Memory B cell (primary cell): ENCODE data around the gene CLASRP.

ENCODE experiments used
- ATAC-seq: fragments of 150-1000 bp; cut with Tn5 transposase; 2 replicates; pipeline ENCODE4 v1.10.0; 2021; ENCODE audit warnings: low read depth, mild to moderate bottlenecking, moderate library complexity
- DNase-seq, 2 donors: peaks; one replicate each; pipeline ENCODE4 v3.0.0; 2022; ENCODE audit warnings: low spot score in 2 of 2
- H3K27ac Mint-ChIP-seq: one replicate; pipeline ENCODE4 v1.8.0; 2022; ENCODE audit warnings: mild to moderate bottlenecking, moderate library complexity, mixed read lengths
- H3K27me3 Mint-ChIP-seq: one replicate; pipeline ENCODE4 v1.8.0; 2022; ENCODE audit warnings: mixed read lengths
- H3K36me3 Mint-ChIP-seq: one replicate; pipeline ENCODE4 v1.8.0; 2022; ENCODE audit warnings: mild to moderate bottlenecking, mixed read lengths
- H3K4me1 Mint-ChIP-seq: one replicate; pipeline ENCODE4 v1.8.0; 2022; ENCODE audit warnings: mixed read lengths
- H3K4me3 Mint-ChIP-seq: one replicate; pipeline ENCODE4 v1.8.0; 2022; ENCODE audit warnings: mild to moderate bottlenecking, moderate library complexity, mixed read lengths
- H3K9me3 Mint-ChIP-seq: one replicate; pipeline ENCODE4 v1.8.0; 2022; ENCODE audit warnings: mixed read lengths

CLASRP gene

DNA sequence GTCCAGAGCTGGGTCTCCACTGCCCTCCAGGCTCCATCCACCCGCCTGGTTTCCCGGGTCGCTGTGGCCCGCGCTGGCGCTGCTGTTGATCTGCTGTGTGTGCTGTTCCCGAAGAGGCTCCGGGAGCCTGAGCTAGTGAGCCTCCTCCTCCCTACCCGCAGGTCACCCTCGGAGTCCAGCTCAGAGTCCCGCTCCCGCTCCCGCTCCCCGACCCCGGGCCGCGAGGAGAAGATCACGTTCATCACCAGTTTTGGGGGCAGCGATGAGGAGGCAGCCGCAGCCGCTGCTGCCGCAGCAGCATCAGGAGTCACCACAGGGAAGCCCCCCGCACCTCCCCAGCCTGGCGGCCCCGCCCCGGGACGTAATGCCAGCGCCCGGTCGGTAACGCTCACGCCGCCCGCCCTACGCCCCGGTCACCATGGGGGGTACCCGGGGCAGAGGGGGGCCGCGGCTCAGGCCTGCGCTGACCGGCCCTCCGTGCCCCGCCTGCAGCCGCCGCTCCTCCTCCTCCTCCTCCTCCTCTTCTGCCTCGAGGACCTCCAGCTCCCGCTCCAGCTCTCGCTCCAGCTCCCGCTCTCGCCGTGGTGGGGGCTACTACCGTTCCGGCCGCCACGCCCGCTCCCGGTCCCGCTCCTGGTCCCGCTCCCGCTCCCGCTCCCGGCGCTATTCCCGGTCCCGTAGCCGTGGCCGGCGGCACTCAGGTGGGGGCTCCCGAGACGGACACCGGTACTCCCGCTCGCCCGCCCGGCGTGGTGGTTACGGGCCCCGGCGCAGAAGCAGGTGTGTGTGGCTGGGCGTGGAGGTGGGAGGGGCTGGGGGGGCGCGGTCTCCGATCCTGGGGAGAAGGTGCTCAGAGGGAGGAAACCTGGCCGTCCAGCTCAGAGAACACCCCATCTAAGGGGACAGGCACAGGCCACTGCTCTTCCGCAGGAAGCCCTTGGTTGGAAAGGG, 25.3 kb downstream of the CLASRP start:
- no peak for ATAC-seq
- Mint-ChIP-seq H3K4me1 (peaks cover 12% of the 10 kb centered on the region), H3K4me3 (no peak overlapping the region), H3K36me3 (peaks cover 30% of the 10 kb centered on the region), H3K27me3 (no peaks in the 10 kb centered on the region), H3K9me3 (no peaks in the 10 kb centered on the region), H3K27ac (no peak overlapping the region)
- no peak for DNase-seq

DNA sequence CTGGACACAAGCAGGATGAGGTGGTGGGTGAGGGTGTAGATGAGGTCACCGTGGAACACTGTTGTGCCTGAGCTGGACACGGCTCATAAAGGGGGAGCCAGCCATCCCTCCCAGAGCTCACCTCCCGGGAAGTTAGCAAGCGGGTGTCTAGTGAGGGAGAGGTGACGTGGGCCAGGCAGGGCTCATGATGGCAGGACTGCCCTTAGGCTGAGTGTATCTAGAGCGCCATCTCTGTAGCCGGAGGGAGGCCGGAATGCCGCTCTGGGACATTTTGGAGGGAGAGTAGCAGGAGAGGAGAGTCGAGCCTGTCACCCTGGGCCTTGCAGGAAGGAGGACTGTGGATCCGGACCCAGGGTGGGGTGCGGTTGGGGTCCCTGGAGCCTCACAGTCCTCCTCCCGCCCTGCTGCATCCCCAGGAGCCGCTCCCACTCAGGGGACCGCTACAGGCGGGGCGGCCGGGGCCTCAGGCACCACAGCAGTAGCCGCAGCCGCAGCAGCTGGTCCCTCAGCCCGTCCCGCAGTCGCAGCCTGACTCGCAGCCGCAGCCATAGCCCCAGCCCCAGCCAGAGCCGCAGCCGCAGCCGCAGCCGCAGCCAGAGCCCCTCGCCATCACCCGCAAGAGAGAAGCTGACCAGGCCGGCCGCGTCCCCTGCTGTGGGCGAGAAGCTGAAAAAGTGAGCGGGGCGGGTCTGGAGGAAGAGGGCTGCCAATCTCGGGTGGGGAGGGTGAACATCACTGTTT, 28.2 kb downstream of the CLASRP start:
- ATAC-seq (no peak), DNase-seq (no peak)
- Mint-ChIP-seq H3K36me3 (peaks cover 23% of the 10 kb centered on the region), H3K27me3 (no peaks in the 10 kb centered on the region), H3K4me3 (no peak overlapping the region), H3K27ac (no peak overlapping the region), H3K9me3 (no peaks in the 10 kb centered on the region), H3K4me1 (peaks cover 5% of the 10 kb centered on the region)

DNA sequence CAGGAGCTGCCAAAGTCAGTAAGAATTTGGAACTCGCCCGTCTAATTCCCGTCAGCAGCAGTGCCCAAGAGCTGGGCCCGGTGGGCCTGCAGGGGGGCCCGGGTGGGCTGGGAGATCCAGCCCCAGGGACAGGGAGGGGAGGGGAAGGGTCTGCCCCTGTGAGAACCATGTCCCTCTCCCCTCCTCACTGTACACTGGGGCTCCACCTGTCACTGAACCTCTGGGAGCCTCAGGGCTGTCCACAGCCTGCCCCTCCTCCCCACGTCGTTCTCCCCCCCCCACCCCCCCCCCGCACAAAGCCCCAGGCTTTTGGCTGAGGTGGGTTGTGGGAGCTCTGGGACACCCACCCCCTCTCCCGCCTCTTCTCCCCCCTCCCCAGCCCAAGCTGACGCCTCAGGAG, 29.2 kb downstream of the CLASRP start:
- peaks cover 22% of the 10 kb centered on the region for H3K36me3 Mint-ChIP-seq
- no peak overlapping the region for H3K27ac Mint-ChIP-seq
- peaks cover 11% of the 10 kb centered on the region for H3K4me1 Mint-ChIP-seq
- no peaks in the 10 kb centered on the region for H3K9me3 Mint-ChIP-seq
- no peak overlapping the region for H3K4me3 Mint-ChIP-seq
- DNase-seq: no peak
- H3K27me3 Mint-ChIP-seq: no peaks in the 10 kb centered on the region
- ATAC-seq: no peak

DNA sequence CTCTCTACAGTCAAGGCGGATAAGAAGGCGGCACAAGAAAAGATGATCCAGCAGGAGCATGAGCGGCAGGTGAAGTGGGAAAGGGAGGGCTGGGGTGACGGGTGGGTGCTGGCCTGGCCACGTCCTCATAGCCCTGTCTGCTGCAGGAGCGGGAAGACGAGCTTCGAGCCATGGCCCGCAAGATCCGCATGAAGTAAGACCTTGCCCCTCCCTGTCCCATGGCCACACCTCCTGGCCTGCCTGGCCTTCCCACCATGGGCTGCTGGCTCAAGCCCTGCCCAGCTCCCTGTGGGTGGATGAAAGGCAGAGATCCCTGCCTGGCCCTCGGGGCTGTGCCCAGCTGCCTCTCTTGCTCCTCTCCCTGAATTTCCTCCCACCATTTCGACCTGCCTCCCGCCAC, 30.2 kb downstream of the CLASRP start:
- no peaks in the 10 kb centered on the region for H3K9me3 Mint-ChIP-seq
- DNase-seq: no peak
- H3K4me1 Mint-ChIP-seq: peaks cover 12% of the 10 kb centered on the region
- no peaks in the 10 kb centered on the region for H3K27me3 Mint-ChIP-seq
- peaks cover 22% of the 10 kb centered on the region for H3K36me3 Mint-ChIP-seq
- H3K4me3 Mint-ChIP-seq: no peak overlapping the region
- peak overlapping the region; percentile 37 for H3K27ac Mint-ChIP-seq
- no peak for ATAC-seq

DNA sequence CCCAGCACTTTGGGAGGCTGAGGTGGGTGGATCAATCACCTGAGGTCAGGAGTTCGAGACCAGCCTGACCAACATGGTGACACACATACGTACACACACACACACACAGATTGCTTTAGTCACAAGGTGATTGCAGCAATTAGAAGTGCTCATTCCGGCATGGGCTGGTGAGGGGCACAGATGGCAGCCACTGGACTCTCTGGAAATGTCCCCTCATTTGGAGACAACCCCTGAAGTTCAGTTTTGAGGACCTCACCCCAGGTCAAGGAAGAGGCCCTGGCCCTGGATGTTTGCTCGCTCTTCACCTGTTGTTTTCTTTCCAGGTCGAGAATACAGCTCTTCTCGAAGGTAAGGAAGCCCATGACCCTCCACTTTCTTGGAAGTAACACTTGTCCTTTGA, 31.4 kb downstream of the CLASRP start:
- Mint-ChIP-seq H3K36me3 (peaks cover 21% of the 10 kb centered on the region), H3K27ac (peak overlapping the region; percentile 37), H3K4me1 (peaks cover 16% of the 10 kb centered on the region), H3K9me3 (no peaks in the 10 kb centered on the region), H3K4me3 (no peak overlapping the region), H3K27me3 (no peaks in the 10 kb centered on the region)
- ATAC-seq: no peak
- no peak for DNase-seq

DNA sequence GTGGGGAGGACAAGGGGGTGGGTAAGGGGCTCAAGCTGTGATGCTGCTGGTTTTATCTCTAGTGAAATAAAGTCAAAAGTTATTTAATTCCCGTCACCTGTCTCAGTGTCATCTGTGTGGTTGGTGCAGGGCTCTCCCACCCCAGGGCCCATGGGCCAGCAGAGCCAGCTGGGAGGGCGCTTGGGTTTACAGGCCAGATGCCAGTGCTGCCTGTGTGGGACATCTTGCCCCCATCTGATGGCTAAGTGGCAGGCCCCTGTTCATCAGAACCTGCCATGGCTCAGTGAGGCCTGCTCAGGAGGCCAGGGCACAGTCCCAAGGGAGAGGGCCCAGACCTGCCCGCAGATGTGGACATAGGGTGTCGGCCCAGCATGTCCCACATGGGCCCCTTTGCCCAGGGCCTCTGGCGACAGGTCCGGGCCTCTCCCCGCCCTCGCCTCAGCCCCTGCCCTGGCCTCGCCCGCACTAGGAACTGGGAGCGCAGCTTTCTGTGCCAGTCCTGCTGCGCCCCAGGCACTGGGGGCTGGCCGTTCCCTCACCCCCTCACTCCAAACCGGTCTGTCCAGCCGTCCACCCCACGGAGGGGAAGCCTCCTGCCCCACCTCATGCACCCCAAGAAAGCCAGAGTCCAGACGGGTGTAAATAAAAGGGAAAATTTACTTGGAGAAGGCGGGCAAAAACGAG, 32.2 kb downstream of the CLASRP start:
- DNase-seq: no peak
- peak overlapping the region; percentile 31 for H3K27ac Mint-ChIP-seq
- peaks cover 21% of the 10 kb centered on the region for H3K36me3 Mint-ChIP-seq
- no peaks in the 10 kb centered on the region for H3K9me3 Mint-ChIP-seq
- H3K4me3 Mint-ChIP-seq: no peak overlapping the region
- H3K27me3 Mint-ChIP-seq: no peaks in the 10 kb centered on the region
- H3K4me1 Mint-ChIP-seq: peaks cover 16% of the 10 kb centered on the region
- no peak for ATAC-seq

DNA sequence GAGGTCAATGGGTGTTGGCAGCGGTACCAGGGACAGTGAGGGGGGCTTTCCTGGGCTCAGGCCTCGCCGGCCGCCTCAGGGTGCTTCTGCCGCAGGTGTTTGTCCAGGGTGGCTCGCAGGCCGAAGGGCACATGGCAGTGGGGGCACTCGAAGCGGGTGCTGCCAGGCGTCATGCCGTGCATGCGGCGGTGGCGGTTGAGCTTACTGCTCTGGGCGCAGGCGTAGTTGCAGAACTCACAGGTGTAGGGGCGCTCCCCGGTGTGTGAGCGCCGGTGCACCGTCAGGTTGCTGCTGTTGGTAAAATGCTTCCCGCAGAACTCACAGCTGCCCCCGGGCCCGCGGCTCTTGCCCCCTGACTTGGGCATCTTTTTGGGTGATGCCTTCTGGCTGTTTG, 32.7 kb downstream of the CLASRP start:
- H3K9me3 Mint-ChIP-seq: no peaks in the 10 kb centered on the region
- H3K27me3 Mint-ChIP-seq: no peaks in the 10 kb centered on the region
- H3K4me1 Mint-ChIP-seq: peaks cover 17% of the 10 kb centered on the region
- DNase-seq (no peak), ATAC-seq (no peak)
- H3K36me3 Mint-ChIP-seq: peaks cover 21% of the 10 kb centered on the region
- H3K27ac Mint-ChIP-seq: no peak overlapping the region
- H3K4me3 Mint-ChIP-seq: no peak overlapping the region

DNA sequence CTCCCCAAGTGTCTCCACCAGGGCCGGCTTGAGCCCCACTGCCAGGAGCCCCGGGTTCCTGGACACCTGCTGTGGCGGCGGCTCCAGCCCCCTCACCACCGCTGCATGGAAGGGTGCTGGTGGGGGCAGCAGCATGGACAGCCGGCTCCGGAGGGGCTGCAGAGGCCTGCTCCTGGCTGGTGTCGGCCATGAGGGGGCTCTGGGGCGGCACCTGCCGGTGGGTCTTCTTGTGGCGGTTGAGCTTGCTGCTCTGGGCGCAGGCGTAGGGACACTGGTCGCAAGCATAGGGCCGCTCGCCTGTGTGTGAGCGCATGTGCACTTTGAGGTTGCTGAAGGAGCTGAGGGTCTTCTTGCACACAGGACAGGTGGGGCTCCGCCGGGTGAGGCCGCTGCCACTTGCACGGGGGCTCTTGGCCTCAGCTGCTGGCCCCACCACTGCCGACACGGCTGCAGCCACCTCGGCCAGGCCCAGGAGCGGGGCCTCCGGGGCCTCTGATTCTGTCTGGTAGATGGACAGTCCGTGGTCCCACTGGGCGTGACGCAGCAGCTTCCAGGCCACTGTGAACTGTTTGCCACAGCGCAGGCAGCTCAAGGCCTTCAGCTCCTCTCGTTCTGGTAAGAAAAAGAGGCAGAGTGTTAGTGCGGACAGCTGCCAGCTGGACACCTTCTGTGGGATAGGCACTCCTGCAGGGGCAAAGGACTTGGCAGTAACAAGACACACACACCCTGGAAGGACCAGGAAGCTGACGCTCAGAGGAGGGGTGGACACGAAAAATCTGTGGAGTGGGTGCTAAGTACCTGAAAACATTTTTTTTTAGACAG, 33.3 kb downstream of the CLASRP start:
- ATAC-seq (no peak), DNase-seq (no peak)
- Mint-ChIP-seq H3K4me3 (no peak overlapping the region), H3K4me1 (peaks cover 23% of the 10 kb centered on the region), H3K27ac (peak overlapping the region; percentile 24), H3K27me3 (no peaks in the 10 kb centered on the region), H3K9me3 (no peaks in the 10 kb centered on the region), H3K36me3 (peaks cover 16% of the 10 kb centered on the region)

DNA sequence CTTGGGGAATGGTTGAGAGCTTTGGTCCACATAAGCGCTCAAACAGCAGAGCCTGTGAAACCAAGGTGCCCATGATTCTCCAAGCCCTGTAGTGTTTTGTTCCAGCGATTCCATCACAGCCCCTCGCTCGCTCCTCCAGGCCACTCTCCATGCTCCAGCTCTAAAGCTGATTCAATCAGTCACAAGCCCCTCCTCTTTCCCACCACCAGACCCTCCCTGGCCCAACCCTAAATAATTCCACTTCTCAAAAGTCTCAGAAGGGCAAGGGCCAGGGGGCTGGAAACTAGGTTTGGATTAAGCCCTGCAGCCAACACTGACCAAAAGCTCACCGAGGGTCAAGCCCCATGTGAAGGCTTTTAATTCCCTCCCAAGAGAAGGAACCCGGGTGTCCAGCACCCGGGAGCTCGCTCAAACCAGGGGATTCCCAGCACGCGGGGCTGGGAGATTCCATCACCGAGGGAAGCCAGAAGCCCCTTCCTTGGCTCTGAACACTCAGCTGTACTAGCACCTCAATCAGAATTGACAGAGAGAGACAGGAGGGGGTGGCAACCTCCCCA, 36.0 kb downstream of the CLASRP start:
- H3K9me3 Mint-ChIP-seq: no peaks in the 10 kb centered on the region
- no peaks in the 10 kb centered on the region for H3K27me3 Mint-ChIP-seq
- H3K4me1 Mint-ChIP-seq: peaks cover 28% of the 10 kb centered on the region
- ATAC-seq (no peak), DNase-seq (no peak)
- H3K27ac Mint-ChIP-seq: peak overlapping the region; percentile 89
- peaks cover 8% of the 10 kb centered on the region for H3K36me3 Mint-ChIP-seq
- H3K4me3 Mint-ChIP-seq: peak overlapping the region; percentile 96

DNA sequence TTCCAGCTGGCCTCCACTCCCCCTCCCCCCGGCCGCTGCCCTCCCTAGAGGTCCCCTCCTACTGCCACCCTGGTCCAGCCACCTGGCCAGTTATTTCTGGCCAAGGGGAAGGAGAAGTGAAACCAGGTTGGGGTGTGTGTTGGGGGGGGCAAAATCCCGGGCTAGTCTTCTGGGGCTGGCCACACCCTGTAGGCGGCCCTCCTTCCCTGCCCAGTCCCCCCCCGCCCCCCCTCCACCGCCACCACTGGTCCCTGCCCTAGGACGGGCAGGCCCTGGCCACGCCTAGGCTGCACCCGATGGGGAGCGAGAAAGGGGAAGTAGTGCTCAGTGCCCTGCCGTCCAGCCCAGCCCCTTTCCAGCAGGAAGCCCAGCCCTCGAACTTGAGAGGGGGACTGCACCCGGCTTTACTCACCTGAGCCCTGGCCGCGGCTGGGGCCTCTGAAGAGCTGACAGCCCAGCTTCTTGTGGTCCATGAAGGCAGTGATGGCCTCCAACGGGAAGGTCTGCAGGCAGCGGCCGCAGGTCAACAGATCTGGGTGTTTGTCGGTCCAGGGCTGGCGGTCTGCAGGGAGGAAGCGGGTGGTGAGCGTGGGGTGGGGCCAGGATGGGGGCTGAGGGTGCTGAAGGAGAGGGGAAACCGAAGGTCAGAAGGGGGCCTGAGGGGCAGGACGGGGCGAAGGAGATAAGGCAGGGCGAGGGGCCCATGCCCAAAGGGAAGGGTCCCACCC, 36.6 kb downstream of the CLASRP start:
- ATAC-seq (peak; percentile 61), DNase-seq (peak; percentile 64 to 74)
- Mint-ChIP-seq H3K4me1 (peaks cover 29% of the 10 kb centered on the region), H3K4me3 (peak overlapping the region; percentile 96), H3K36me3 (peaks cover 8% of the 10 kb centered on the region), H3K27ac (peak overlapping the region; percentile 89), H3K27me3 (no peaks in the 10 kb centered on the region), H3K9me3 (no peaks in the 10 kb centered on the region)

DNA sequence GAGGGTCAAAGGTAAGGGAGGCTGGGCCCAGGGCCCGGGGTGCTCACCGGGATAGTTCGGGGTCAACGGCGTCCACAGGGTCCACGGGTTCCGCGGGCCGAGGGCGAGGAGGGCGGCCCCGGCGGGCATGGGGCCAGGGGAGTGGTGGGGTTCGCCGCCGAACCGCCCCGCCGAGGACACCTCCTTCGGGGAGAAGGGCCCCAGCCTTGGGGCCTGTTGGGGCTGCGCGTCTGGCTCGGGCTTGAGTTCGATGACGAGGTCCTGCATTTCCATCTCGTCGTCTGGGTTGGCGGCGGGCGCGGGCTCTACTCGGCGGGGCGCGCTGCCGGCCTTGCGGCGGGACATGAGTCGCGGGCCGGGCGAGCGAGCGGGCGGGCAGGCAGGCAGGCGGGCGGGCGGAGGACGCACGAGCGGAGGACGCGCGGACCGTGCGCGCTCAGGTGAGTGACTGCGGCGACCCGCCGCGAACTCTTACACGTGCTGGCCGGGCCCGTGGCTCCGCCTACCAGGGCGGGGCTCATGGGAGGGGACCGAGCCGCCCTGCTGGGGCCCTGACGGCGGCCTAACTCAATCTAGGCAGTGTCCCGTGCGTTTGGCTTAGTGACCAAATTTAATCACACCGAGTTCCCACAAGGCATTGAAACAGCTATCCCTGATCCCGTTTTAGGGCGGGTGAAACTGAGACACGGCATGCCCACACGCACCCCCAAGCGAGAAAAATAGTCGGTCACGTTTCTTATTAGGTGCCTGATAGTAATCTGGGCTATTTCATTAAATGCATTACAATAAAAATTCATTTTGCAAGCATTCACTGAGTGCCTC, 37.4 kb downstream of the CLASRP start, which contains the start of gene ZNF296:
ZNF296 (minus strand) TSS at position 450 of the 822 bp plus-strand sequence; CDS start at position 345, 105 bp downstream.
- peaks cover 7% of the 10 kb centered on the region for H3K36me3 Mint-ChIP-seq
- H3K4me3 Mint-ChIP-seq: peak within 1 kb of the TSS; percentile 96
- peaks cover 30% of the 10 kb centered on the region for H3K4me1 Mint-ChIP-seq
- peak; percentile 60 for ATAC-seq
- H3K27me3 Mint-ChIP-seq: no peaks in the 10 kb centered on the region
- peak; percentile 78 to 79 for DNase-seq
- H3K9me3 Mint-ChIP-seq: no peaks in the 10 kb centered on the region
- peak within 1 kb of the TSS; percentile 89 for H3K27ac Mint-ChIP-seq
